ENCODE results near the gene RABL6.

The RABL6 gene

DNA sequence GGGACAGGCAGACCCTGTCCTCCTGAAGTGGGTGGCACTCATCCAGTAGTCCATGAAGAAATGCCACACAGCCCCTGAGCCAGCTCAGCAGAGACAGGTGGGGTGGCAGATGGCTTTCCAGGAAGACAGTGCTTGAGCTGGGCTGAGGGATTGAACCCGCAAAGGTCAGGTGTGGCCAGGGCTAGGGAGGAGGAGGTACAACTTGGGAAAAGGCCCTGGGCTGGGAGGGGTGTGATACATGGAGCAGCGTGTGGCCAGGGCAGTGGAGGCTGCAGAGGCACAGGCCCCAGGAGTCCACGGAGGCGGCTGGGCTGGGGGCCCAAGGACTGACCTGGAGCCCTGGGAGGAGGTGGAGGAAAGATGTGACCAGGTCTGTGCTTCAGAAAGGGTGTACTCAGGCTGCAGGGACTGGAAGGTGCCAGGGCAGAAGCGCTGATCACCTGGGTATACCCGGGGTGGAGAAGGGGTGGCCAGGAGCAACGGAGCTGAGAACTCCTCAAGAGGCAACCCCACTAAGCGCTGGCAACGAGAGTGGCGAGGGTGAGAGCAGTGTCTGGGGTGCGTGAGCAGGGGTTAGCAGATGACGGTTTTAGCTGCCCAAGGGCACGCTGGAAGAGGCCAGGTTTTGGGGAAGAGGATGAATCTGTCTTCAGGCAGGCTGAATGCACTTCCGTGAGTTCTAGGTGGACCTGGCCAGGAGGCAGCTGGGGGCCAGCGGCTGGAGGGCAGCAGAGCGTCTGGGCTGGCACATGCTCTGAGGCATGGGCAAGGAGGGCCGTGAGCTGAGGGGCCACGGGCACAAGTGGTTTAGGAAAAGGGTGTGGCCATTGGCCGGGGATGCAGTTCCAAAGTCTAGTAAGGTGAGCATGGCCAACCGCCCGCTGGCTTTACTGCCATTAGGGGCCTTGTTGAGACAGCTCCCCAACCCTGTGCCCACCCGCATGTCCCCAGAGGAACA lies 3.9 kb upstream of the RABL6 start:
- Histone ChIP-seq H3K4me3 (IDR thresholded peaks at IDR 0.05; ENCODE audit: insufficient read depth, low read depth, low read length) (no peak overlapping the region), H3K4me1 (ENCODE audit: low read depth, poor library complexity, severe bottlenecking) (peaks cover 38% of the 10 kb centered on the region), H3K27me3 (ENCODE audit: insufficient read depth, low read depth) (no peaks in the 10 kb centered on the region), H2AFZ (ENCODE audit: low read depth) (no peak overlapping the region), H3K9ac (no peak overlapping the region), H3K27ac (no peak overlapping the region), H3K36me3 (ENCODE audit: insufficient read depth) (no peaks in the 10 kb centered on the region), H3K79me2 (ENCODE audit: insufficient read depth, low read depth) (peaks cover 8% of the 10 kb centered on the region), H4K20me1 (ENCODE audit: insufficient read depth) (no peaks in the 10 kb centered on the region), H3K4me2 (no peak overlapping the region)
- TF ChIP-seq, protein P1, sequence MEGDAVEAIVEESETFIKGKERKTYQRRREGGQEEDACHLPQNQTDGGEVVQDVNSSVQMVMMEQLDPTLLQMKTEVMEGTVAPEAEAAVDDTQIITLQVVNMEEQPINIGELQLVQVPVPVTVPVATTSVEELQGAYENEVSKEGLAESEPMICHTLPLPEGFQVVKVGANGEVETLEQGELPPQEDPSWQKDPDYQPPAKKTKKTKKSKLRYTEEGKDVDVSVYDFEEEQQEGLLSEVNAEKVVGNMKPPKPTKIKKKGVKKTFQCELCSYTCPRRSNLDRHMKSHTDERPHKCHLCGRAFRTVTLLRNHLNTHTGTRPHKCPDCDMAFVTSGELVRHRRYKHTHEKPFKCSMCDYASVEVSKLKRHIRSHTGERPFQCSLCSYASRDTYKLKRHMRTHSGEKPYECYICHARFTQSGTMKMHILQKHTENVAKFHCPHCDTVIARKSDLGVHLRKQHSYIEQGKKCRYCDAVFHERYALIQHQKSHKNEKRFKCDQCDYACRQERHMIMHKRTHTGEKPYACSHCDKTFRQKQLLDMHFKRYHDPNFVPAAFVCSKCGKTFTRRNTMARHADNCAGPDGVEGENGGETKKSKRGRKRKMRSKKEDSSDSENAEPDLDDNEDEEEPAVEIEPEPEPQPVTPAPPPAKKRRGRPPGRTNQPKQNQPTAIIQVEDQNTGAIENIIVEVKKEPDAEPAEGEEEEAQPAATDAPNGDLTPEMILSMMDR (conservative IDR thresholded peaks at IDR 0.05; ENCODE audit: low read depth, low read length), result no peak

DNA sequence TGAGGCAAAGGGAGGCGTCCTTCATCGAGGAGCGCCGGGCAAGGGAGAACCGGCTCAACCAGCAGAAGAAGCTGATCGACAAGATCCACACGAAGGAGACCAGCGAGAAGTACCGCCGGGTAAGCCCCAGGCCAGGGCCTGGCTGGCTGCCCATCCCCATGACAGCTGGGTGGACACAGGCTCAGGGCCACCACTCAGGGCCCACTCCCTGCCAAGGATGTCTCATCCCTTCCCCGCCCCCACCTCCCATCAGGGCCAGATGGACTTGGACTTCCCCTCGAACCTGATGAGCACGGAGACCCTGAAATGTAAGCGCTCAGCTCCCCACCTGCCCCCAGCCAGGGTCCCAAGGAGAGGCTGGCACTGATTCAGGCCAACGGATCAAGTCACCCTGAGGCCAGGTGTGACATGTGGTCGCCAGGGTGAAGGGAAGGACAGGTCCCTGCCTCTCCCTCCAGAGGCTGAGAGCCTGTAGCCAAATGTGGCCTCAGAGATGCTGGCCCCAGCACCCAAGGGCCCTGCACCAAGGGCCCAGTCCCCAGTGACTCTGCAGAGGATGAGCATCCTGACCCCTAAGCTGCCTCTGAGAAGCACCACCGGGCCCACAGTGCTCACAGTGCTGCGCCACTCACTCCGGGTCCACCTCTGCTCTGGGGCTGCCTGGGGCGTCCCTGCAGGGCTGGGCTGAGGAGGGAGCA lies 3.1 kb upstream of the RABL6 start:
- no peaks in the 10 kb centered on the region; the same call in 1 of the 2 replicates for H3K36me3 ChIP-seq (ENCODE audit: insufficient read depth)
- peaks cover 41% of the 10 kb centered on the region for H3K4me1 ChIP-seq (ENCODE audit: low read depth, poor library complexity, severe bottlenecking)
- TF ChIP-seq, protein P1 (conservative IDR thresholded peaks at IDR 0.05; ENCODE audit: low read depth, low read length), result no peak
- H3K27me3 ChIP-seq (ENCODE audit: insufficient read depth, low read depth), result no peaks in the 10 kb centered on the region
- no peak overlapping the region for H3K27ac ChIP-seq
- peaks cover 16% of the 10 kb centered on the region for H3K79me2 ChIP-seq (ENCODE audit: insufficient read depth, low read depth)
- H3K4me2 ChIP-seq, result no peak overlapping the region
- no peak overlapping the region for H3K4me3 ChIP-seq (IDR thresholded peaks at IDR 0.05; ENCODE audit: insufficient read depth, low read depth, low read length)
- H2AFZ ChIP-seq (ENCODE audit: low read depth), result no peak overlapping the region
- H4K20me1 ChIP-seq (ENCODE audit: insufficient read depth), result 0 out of 2 replicates have a peak, but pooled peaks cover 1% of the 10 kb centered on the region
- H3K9ac ChIP-seq, result no peak overlapping the region

DNA sequence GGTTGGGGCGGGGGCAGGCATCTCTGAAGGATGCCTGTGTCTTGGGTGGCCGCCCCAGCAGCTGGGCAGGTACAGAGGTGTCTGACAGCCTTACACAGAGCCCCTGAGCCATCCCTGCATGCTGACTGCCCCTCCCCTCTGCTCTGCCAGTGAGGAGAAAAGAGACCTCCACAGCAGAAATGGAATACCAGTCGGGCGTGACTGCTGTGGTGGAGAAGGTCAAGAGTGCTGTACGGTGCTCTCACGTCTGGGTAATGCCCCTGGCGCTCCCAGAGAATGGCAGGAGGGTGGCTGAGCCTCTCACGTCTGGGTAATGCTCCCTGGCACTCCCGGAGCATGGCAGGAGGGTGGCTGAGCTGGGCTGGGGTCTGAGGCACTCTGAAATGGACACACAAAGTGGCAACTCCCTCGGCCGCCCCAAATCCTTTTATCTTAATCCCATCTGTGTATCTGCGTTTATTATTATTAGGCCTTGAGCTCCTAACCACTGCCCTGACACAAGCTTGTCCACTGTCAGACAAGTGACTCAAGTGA lies 2.5 kb upstream of the RABL6 start:
- H2AFZ ChIP-seq (ENCODE audit: low read depth), result no peak overlapping the region
- no peak overlapping the region for H3K27ac ChIP-seq
- H3K4me1 ChIP-seq (ENCODE audit: low read depth, poor library complexity, severe bottlenecking), result peaks cover 43% of the 10 kb centered on the region
- H3K4me2 ChIP-seq, result no peak overlapping the region
- H3K27me3 ChIP-seq (ENCODE audit: insufficient read depth, low read depth), result no peaks in the 10 kb centered on the region
- H3K4me3 ChIP-seq (IDR thresholded peaks at IDR 0.05; ENCODE audit: insufficient read depth, low read depth, low read length), result no peak overlapping the region
- H4K20me1 ChIP-seq (ENCODE audit: insufficient read depth), result 0 out of 2 replicates have a peak, but pooled peaks cover 3% of the 10 kb centered on the region
- no peak overlapping the region for H3K9ac ChIP-seq
- no peaks in the 10 kb centered on the region; the same call in 1 of the 2 replicates for H3K36me3 ChIP-seq (ENCODE audit: insufficient read depth)
- peaks cover 22% of the 10 kb centered on the region for H3K79me2 ChIP-seq (ENCODE audit: insufficient read depth, low read depth)
- TF ChIP-seq, protein P1 (conservative IDR thresholded peaks at IDR 0.05; ENCODE audit: low read depth, low read length), result no peak

DNA sequence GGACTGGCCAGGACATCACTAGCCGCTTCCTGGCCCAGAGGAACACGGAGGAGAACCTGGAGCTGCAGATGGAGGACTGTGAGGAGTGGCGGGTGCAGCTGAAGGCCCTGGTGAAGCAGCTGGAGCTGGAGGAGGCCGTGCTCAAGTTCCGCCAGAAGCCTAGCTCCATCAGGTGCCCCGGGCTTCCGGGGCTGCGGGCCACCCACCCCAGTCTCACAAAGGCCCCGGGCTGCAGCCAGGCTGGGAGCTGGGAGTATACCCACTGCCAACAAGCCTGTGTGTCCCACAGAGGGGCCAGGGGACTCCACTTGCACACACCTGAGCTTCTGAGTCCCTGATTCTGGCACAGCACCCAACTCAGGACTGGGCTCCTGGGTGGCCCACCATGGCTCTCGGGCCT lies 1.7 kb upstream of the RABL6 start:
- no peaks in the 10 kb centered on the region; the same call in 1 of the 2 replicates for H3K36me3 ChIP-seq (ENCODE audit: insufficient read depth)
- H3K79me2 ChIP-seq (ENCODE audit: insufficient read depth, low read depth), result peaks cover 30% of the 10 kb centered on the region
- H3K4me2 ChIP-seq, result no peak overlapping the region
- H3K4me1 ChIP-seq (ENCODE audit: low read depth, poor library complexity, severe bottlenecking), result peaks cover 36% of the 10 kb centered on the region
- H2AFZ ChIP-seq (ENCODE audit: low read depth), result no peak overlapping the region
- no peak overlapping the region for H3K4me3 ChIP-seq (IDR thresholded peaks at IDR 0.05; ENCODE audit: insufficient read depth, low read depth, low read length)
- no peaks in the 10 kb centered on the region for H3K27me3 ChIP-seq (ENCODE audit: insufficient read depth, low read depth)
- no peak overlapping the region for H3K27ac ChIP-seq
- 0 out of 2 replicates have a peak, but pooled peaks cover 3% of the 10 kb centered on the region for H4K20me1 ChIP-seq (ENCODE audit: insufficient read depth)
- no peak overlapping the region for H3K9ac ChIP-seq
- TF ChIP-seq, protein P1 (conservative IDR thresholded peaks at IDR 0.05; ENCODE audit: low read depth, low read length), result no peak
